K562 (cell line): ENCODE measurements around the gene SCNN1A. TPM values are rescaled to one million over a fixed set of nuclear protein-coding genes. Genes with fewer than 3 reads are reported as not detected.
A peak's percentile ranks its signal among the peaks of the same experiment; 100 is the strongest.

Experiments
- ATAC-seq: fragments of 200-7000 bp; cut with Tn5 transposase; 3 replicates; pipeline ENCODE4 v1.9.1; 2020; ENCODE audit warnings: moderate library complexity
- BruUV-seq: library from RNA; stranded (reverse); fragments of 400-500 nt; replicated peaks from 2 replicates; lab custom pipeline; 2021; lab: Mats Ljungman, UMichigan
- CTCF ChIA-PET: fragments of 300-600 bp; formaldehyde crosslinking; extraction: SDS; loops from one replicate; lab custom pipeline; 2021; ENCODE audit warnings: low intra/inter-chr PET ratio; lab: Yijun Ruan, JAX
- POLR2A ChIA-PET: fragments of 300-600, 350-650 bp; sonication (Branson Sonifier 250); formaldehyde crosslinking; extraction: SDS; loops from one replicate; lab custom pipeline; 2021; ENCODE audit warnings: antibody characterized with exemption, inconsistent platforms; lab: Yijun Ruan, JAX
- DNase-seq, 4 experiments: peaks; one replicate each; pipeline versions ENCODE4 v3.0.0 to v3.0.0-alpha.2; 2011 to 2018; ENCODE audit warnings: low spot score in 3 of 4, mixed read lengths in 3 of 4; ENCODE audit errors: extremely low read depth in 1 of 4
- FAIRE-seq: peaks from 2 replicates; lab custom pipeline; 2011; peaks lifted over from hg19 to GRCh38; lab: Jason Lieb, UNC
- H2AFZ ChIP-seq: 2 replicates; pipeline ENCODE4 v1.6.0; 2011; ENCODE audit warnings: low read depth, low read length, control low read depth, inconsistent platforms
- H3K27ac ChIP-seq: fragments of 200-600 bp; 3 replicates; pipeline ENCODE4 v1.8.0; 2011; ENCODE audit warnings: low read depth, mild to moderate bottlenecking, control low read depth, inconsistent platforms, low read length, moderate library complexity, mixed read lengths; ENCODE audit errors: extremely low read depth
- H3K27me3 ChIP-seq, 2 experiments: fragments of 300-600 bp in 1 of 2; 2 replicates in 1 of 2; 3 replicates in 1 of 2; pipeline versions ENCODE4 v1.6.0 to v1.8.0; 2011; ENCODE audit warnings: inconsistent platforms in 2 of 2, low read length in 2 of 2, mild to moderate bottlenecking in 1 of 2, mixed read lengths in 1 of 2, moderate library complexity in 1 of 2; ENCODE audit not compliant: control insufficient read depth in 2 of 2, insufficient read depth in 2 of 2
- H3K36me3 ChIP-seq: fragments of 300-600 bp; 3 replicates; pipeline ENCODE4 v1.8.0; 2011; ENCODE audit warnings: mild to moderate bottlenecking, low read length, inconsistent platforms; ENCODE audit not compliant: control insufficient read depth, insufficient read depth
- H3K4me1 ChIP-seq, 2 experiments: fragments of 200-600 bp in 1 of 2; replicated peaks in 1 of 2; 2 replicates in 1 of 2; 3 replicates in 1 of 2; pipeline versions ENCODE4 v1.5.1 to v1.8.0; 2011; ENCODE audit warnings: inconsistent platforms in 2 of 2, low read length in 2 of 2, mild to moderate bottlenecking in 1 of 2, mixed read lengths in 1 of 2, moderate library complexity in 1 of 2; ENCODE audit not compliant: control insufficient read depth in 2 of 2, insufficient read depth in 2 of 2
- H3K4me2 ChIP-seq: 2 replicates; pipeline ENCODE4 v1.6.1; 2011; ENCODE audit warnings: low read length, control low read depth, inconsistent platforms, mixed read lengths; ENCODE audit not compliant: insufficient read depth
- H3K4me3 ChIP-seq: fragments of 200-600 bp; sonication (generic), shearing (Covaris generic); 2 replicates; pipeline ENCODE4 v1.5.1; 2016; ENCODE audit warnings: control low read depth, inconsistent platforms
- H3K79me2 ChIP-seq: fragments of 200-600 bp; 3 replicates; pipeline ENCODE4 v1.8.0; 2011; ENCODE audit warnings: low read length, inconsistent platforms; ENCODE audit not compliant: control insufficient read depth, insufficient read depth
- H3K9ac ChIP-seq, 2 experiments: 2 replicates each; pipeline versions ENCODE4 v1.6.0 to v1.6.1; 2011; ENCODE audit warnings: low read depth in 2 of 2, low read length in 2 of 2, control low read depth in 1 of 2, inconsistent platforms in 1 of 2, mild to moderate bottlenecking in 1 of 2, mixed read lengths in 1 of 2; ENCODE audit not compliant: insufficient read depth in 1 of 2
- H3K9me1 ChIP-seq: one replicate; pipeline ENCODE4 v1.6.0; 2011; ENCODE audit warnings: inconsistent platforms, mild to moderate bottlenecking, low read length, moderate library complexity; ENCODE audit not compliant: control insufficient read depth, insufficient read depth
- H3K9me3 ChIP-seq: replicated peaks from 2 replicates; pipeline ENCODE4 v1.5.1; 2011; ENCODE audit warnings: low read depth, low read length, inconsistent platforms; ENCODE audit not compliant: control insufficient read depth, insufficient read depth
- H4K20me1 ChIP-seq: replicated peaks from 2 replicates; pipeline ENCODE4 v1.6.1; 2011; ENCODE audit warnings: low read length, inconsistent platforms, mixed read lengths; ENCODE audit not compliant: control insufficient read depth, insufficient read depth
- ARNT ChIP-seq, 2 experiments: fragments of 450-650 bp; IDR thresholded peaks; 2 replicates each; pipeline ENCODE4 v1.6.1; 2016; ENCODE audit warnings: mild to moderate bottlenecking in 1 of 2
- DDX20 ChIP-seq: fragments of 450-650 bp; IDR thresholded peaks from 2 replicates; pipeline ENCODE4 v1.6.1; 2016; ENCODE audit warnings: missing genetic modification characterization, low read depth, mild to moderate bottlenecking, missing compliant biosample characterization, moderate library complexity
- FOXA1 ChIP-seq: fragments of 450-650 bp; IDR thresholded peaks from 2 replicates; pipeline ENCODE4 v1.6.1; 2016; ENCODE audit warnings: mild to moderate bottlenecking, borderline replicate concordance
- FUS ChIP-seq: fragments of 200-400 bp; formaldehyde crosslinking; optimal IDR thresholded peaks from 2 replicates; pipeline ENCODE3; 2017; ENCODE audit warnings: low read depth, low read length
- MCM2 ChIP-seq: fragments of 450-650 bp; IDR thresholded peaks from 2 replicates; pipeline ENCODE4 v1.6.1; 2017; ENCODE audit warnings: low read depth, mild to moderate bottlenecking
- TEAD2 ChIP-seq: fragments of 450-650 bp; IDR thresholded peaks from 2 replicates; pipeline ENCODE4 v1.6.1; 2016; ENCODE audit warnings: missing genetic modification characterization, control low read depth, missing compliant biosample characterization
- XRCC5 ChIP-seq: fragments of 200-400 bp; formaldehyde crosslinking; IDR thresholded peaks from 2 replicates; pipeline ENCODE4 v1.6.1; 2017; ENCODE audit warnings: low read depth, mild to moderate bottlenecking, low read length
- ZBTB7A ChIP-seq: IDR thresholded peaks from 2 replicates; pipeline ENCODE4 v1.6.1; 2011; ENCODE audit warnings: low read depth, mild to moderate bottlenecking, low read length, moderate library complexity, borderline replicate concordance; ENCODE audit not compliant: control insufficient read depth
- ZNF436 ChIP-seq: fragments of 250-450, 450-650 bp; sonication (Bioruptor Pico); formaldehyde crosslinking; IDR thresholded peaks from 2 replicates; pipeline ENCODE4 v1.7.0; 2020; ENCODE audit warnings: mild to moderate bottlenecking
- ZNF696 ChIP-seq: fragments of 250-450 bp; sonication (Bioruptor Pico); conservative IDR thresholded peaks from 2 replicates; pipeline ENCODE4 v1.4.0; 2020; ENCODE audit warnings: mild to moderate bottlenecking, moderate library complexity
- ZSCAN29 ChIP-seq: fragments of 450-650 bp; IDR thresholded peaks from 2 replicates; pipeline ENCODE4 v1.6.1; 2017
- WGBS: fragments of 100-300 bp; shearing (Covaris generic); methylation state at CpG from one replicate; pipeline ENCODE4 v1.1.6; 2016; ENCODE audit warnings: low coverage, mixed read lengths; ENCODE audit not compliant: insufficient coverage; ENCODE audit errors: missing lambda C conversion rate; 5-methylcytosine and 5-hydroxymethylcytosine counted together
- in situ Hi-C: fragments of 300-500 bp; cut with MboI; formaldehyde crosslinking; loops from 4 replicates; pipeline ENCODE4 v1.15.0; 2018; ENCODE audit warnings: inconsistent platforms, mixed read lengths
- intact Hi-C: fragments of 100-400 bp; cut with micrococcal nuclease; formaldehyde crosslinking; loops from 2 replicates; pipeline ENCODE4 v1.14.2; 2022
- polyA plus RNA-seq, 8 experiments: library from polyadenylated mRNA; depleted of rRNA in 4 of 8; stranded (reverse) in 5 of 8; unstranded in 3 of 8; fragments of >200 nt; fragmentation: Nextera tagmentation in 2 of 8; fragmentation: Illumina TruSeq in 1 of 8; extraction: Ambion mirVana in 2 of 8; extraction: Trizol in 1 of 8; gene quantifications; 2 replicates each; pipeline versions ENCODE4 v1.2.1 to v1.2.3, GENCODE V29; 2011 to 2014; ENCODE audit warnings: inconsistent platforms in 1 of 8, missing spikeins in 1 of 8
- total RNA-seq, 7 experiments: library from RNA; depleted of rRNA in 6 of 7; stranded (reverse); fragments of >200 nt in 6 of 7; fragmentation: Illumina TruSeq in 2 of 7; extraction: Trizol in 2 of 7; gene quantifications; 2 replicates each; pipeline versions ENCODE4 v1.2.1 to v1.2.3, GENCODE V29; 2011 to 2021; ENCODE audit warnings: low replicate concordance in 1 of 7
- TF ChIP-seq, protein P1 (sequence below): fragments of 250-450 bp; sonication (Bioruptor Pico); IDR thresholded peaks from 2 replicates; pipeline ENCODE4 v1.5.0; 2021; ENCODE audit warnings: mild to moderate bottlenecking, borderline replicate concordance
- TF ChIP-seq, protein P2 (sequence below): sonication (generic); formaldehyde crosslinking; IDR thresholded peaks from 2 replicates; pipeline ENCODE4 v1.8.1; 2023; ENCODE audit warnings: mild to moderate bottlenecking, missing genetic modification reagents
- TF ChIP-seq, protein P3 (sequence below): conservative IDR thresholded peaks from 2 replicates; pipeline ENCODE4 v1.6.1; 2011; ENCODE audit warnings: low read depth, mild to moderate bottlenecking, low read length; ENCODE audit not compliant: control insufficient read depth

The SCNN1A gene
- total and polyA plus RNA-seq, 9 of the 15 experiments (the other 6 are each of a cell fraction or from before 2014, with no cell fraction given), result 0.15 to 0.49 (median 0.32) TPM; not detected in 5

DNA sequence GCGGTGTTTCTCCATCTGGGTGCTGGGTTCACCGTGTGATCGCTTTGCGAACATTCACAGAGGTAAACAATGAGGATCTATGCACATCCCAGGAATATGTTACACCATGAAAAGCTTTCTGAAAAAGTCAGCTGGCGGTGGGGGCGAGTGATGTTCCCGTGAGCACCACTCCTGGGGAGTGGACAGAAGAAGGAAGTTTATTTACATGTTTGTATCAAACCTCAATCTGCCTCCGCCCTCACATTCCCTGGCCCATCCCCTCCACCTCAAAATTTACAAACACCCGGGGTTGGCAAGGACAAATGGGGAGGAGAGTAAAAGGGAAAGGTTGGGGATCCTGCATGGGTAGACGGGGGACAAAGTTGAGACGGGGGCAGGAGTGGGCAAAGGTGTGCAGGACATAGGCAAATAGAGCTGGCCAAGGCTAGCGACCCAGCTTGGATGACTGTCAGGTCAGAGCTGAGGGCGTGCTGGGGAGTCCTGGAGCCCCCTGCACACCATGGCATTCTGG, 40.4 kb downstream of the SCNN1A start:
- Histone ChIP-seq H2AFZ (0 out of 2 replicates have a peak overlapping the region, but pooled peaks have one; percentile 79), H3K9me3 (no peaks in the 10 kb centered on the region), H4K20me1 (no peaks in the 10 kb centered on the region), H3K4me1 (peaks cover 23 to 43% of the 10 kb centered on the region in 2 experiments), H3K79me2 (peaks cover 51% of the 10 kb centered on the region), H3K27ac (peak overlapping the region; percentile 98), H3K27me3 (no peaks in the 10 kb centered on the region), H3K9ac (peak overlapping the region; percentile 85 to 93), H3K36me3 (peaks cover 60% of the 10 kb centered on the region; the same call in 2 of the 3 replicates), H3K4me2 (peak overlapping the region; percentile 82), H3K4me3 (no peak overlapping the region), H3K9me1 (no peaks in the 10 kb centered on the region)
- ChIA-PET CTCF (interaction anchor here (0.6 to 2.1 kb wide), 2 partner anchors 41 to 130 kb away, joined by 3 to 9 read pairs; no protein-coding TSS in a partner anchor), POLR2A (interaction anchor here (0.6 to 4.7 kb wide), 7 partner anchors 8 to 135 kb away, joined by 3 to 38 read pairs (median 6); partner anchors contain the start of gene VAMP1)
- no TSS peak for BruUV-seq
- no peak for FAIRE-seq
- TF ChIP-seq, protein P1, sequence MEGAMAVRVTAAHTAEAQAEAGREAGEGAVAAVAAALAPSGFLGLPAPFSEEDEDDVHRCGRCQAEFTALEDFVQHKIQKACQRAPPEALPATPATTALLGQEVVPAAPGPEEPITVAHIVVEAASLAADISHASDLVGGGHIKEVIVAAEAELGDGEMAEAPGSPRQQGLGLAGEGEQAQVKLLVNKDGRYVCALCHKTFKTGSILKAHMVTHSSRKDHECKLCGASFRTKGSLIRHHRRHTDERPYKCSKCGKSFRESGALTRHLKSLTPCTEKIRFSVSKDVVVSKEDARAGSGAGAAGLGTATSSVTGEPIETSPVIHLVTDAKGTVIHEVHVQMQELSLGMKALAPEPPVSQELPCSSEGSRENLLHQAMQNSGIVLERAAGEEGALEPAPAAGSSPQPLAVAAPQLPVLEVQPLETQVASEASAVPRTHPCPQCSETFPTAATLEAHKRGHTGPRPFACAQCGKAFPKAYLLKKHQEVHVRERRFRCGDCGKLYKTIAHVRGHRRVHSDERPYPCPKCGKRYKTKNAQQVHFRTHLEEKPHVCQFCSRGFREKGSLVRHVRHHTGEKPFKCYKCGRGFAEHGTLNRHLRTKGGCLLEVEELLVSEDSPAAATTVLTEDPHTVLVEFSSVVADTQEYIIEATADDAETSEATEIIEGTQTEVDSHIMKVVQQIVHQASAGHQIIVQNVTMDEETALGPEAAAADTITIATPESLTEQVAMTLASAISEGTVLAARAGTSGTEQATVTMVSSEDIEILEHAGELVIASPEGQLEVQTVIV, result no peak
- TF ChIP-seq MCM2, result no peak
- no peak for TF ChIP-seq ZSCAN29
- TF ChIP-seq ZNF436 (CRISPR knock-in tag), result no peak
- no peak for TF ChIP-seq XRCC5
- no peak for TF ChIP-seq DDX20 (tag)
- TF ChIP-seq, protein P2, sequence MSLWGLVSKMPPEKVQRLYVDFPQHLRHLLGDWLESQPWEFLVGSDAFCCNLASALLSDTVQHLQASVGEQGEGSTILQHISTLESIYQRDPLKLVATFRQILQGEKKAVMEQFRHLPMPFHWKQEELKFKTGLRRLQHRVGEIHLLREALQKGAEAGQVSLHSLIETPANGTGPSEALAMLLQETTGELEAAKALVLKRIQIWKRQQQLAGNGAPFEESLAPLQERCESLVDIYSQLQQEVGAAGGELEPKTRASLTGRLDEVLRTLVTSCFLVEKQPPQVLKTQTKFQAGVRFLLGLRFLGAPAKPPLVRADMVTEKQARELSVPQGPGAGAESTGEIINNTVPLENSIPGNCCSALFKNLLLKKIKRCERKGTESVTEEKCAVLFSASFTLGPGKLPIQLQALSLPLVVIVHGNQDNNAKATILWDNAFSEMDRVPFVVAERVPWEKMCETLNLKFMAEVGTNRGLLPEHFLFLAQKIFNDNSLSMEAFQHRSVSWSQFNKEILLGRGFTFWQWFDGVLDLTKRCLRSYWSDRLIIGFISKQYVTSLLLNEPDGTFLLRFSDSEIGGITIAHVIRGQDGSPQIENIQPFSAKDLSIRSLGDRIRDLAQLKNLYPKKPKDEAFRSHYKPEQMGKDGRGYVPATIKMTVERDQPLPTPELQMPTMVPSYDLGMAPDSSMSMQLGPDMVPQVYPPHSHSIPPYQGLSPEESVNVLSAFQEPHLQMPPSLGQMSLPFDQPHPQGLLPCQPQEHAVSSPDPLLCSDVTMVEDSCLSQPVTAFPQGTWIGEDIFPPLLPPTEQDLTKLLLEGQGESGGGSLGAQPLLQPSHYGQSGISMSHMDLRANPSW, result no peak
- TF ChIP-seq FUS, result no peak
- no peak for TF ChIP-seq FOXA1
- TF ChIP-seq TEAD2 (tag), result no peak
- no peak for TF ChIP-seq ARNT (IDR thresholded peaks at IDR 0.05)
- no peak for TF ChIP-seq ZNF696
- TF ChIP-seq, protein P3, sequence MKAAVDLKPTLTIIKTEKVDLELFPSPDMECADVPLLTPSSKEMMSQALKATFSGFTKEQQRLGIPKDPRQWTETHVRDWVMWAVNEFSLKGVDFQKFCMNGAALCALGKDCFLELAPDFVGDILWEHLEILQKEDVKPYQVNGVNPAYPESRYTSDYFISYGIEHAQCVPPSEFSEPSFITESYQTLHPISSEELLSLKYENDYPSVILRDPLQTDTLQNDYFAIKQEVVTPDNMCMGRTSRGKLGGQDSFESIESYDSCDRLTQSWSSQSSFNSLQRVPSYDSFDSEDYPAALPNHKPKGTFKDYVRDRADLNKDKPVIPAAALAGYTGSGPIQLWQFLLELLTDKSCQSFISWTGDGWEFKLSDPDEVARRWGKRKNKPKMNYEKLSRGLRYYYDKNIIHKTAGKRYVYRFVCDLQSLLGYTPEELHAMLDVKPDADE, result no peak
- TF ChIP-seq ZBTB7A, result no peak
- DNase-seq, result no peak
- ATAC-seq, result no peak
- in situ Hi-C loops, result loop anchor here (5.0 kb wide), 1 partner anchor 37 kb away; no protein-coding TSS in a partner anchor
- intact Hi-C loops, result loop anchor here (2.0 to 5.0 kb wide), 2 partner anchors 32 to 137 kb away; partner anchors contain the start of gene VAMP1
- WGBS, result 69% methylated on average over 10 of the region's 13 CpGs
